Subcutaneous abdominal adipose tissue (tissue), 5 donors: ENCODE data around the gene PAOX.
"Not testable (repeated sequence)": the region's sequence is repeated elsewhere in the genome, so short reads cannot be mapped to it uniquely, and the experiment has no call there.

Experiments
- H3K27ac ChIP-seq: one replicate; pipeline ENCODE4 v1.7.0; 2013; ENCODE audit warnings: low read depth, mild to moderate bottlenecking, inconsistent platforms, low read length, moderate library complexity
- H3K27me3 ChIP-seq, 5 donors: one replicate each; pipeline ENCODE4 v1.7.0; 2013; ENCODE audit warnings: low read length in 5 of 5, inconsistent platforms in 1 of 5; ENCODE audit not compliant: control insufficient read depth in 5 of 5, insufficient read depth in 4 of 5
- H3K36me3 ChIP-seq, 5 donors: one replicate each; pipeline ENCODE4 v1.7.0; 2013; ENCODE audit warnings: low read length in 5 of 5; ENCODE audit not compliant: control insufficient read depth in 5 of 5, insufficient read depth in 5 of 5
- H3K4me1 ChIP-seq, 5 donors: one replicate each; pipeline ENCODE4 v1.7.0; 2013; ENCODE audit warnings: low read length in 5 of 5, mild to moderate bottlenecking in 3 of 5, moderate library complexity in 1 of 5; ENCODE audit not compliant: control insufficient read depth in 5 of 5, insufficient read depth in 5 of 5
- H3K4me3 ChIP-seq, 5 donors: one replicate each; pipeline ENCODE4 v1.7.0; 2013; ENCODE audit warnings: low read length in 5 of 5, low read depth in 1 of 5
- H3K9ac ChIP-seq, 5 donors: one replicate each; pipeline ENCODE4 v1.7.0; 2013; ENCODE audit warnings: low read length in 5 of 5, mild to moderate bottlenecking in 4 of 5, moderate library complexity in 3 of 5
- H3K9me3 ChIP-seq, 5 donors: one replicate each; pipeline ENCODE4 v1.7.0; 2013; ENCODE audit warnings: low read length in 5 of 5; ENCODE audit not compliant: control insufficient read depth in 5 of 5
- donor health status: healthy.
- donor health status: healthy.
- donor health status: healthy.
- donor health status: healthy.
- donor health status: healthy.

The PAOX gene

DNA sequence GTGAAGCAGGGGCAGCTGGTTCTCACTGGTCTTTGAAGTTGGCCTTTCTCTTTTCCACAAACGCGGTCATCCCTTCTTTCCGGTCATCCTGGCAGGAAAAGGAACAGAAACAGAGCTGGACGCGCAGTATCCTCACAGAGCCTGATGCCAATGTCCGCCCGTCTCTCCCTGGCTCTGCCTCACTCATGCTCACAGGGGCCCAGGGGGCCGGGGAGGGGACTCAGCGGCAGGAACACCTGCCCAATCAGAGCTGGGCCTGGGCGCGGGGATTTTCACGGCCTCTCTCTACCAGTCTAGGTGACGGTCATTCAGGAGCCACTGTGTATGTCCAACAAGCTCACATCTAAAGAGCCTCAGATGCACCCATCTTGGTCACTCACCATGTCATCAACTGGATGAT, 16.2 kb upstream of the PAOX start:
- H3K4me3 ChIP-seq = no peak overlapping the region
- H3K9me3 ChIP-seq = peaks cover 0 to 2% (median 0%) of the 10 kb centered on the region in 5 donors
- H3K4me1 ChIP-seq = peaks cover 0 to 24% (median 19%) of the 10 kb centered on the region in 5 donors
- H3K9ac ChIP-seq = no peak overlapping the region
- H3K36me3 ChIP-seq = peaks cover 4 to 54% (median 52%) of the 10 kb centered on the region in 5 donors
- H3K27me3 ChIP-seq = no peaks in the 10 kb centered on the region
- no peak overlapping the region for H3K27ac ChIP-seq

DNA sequence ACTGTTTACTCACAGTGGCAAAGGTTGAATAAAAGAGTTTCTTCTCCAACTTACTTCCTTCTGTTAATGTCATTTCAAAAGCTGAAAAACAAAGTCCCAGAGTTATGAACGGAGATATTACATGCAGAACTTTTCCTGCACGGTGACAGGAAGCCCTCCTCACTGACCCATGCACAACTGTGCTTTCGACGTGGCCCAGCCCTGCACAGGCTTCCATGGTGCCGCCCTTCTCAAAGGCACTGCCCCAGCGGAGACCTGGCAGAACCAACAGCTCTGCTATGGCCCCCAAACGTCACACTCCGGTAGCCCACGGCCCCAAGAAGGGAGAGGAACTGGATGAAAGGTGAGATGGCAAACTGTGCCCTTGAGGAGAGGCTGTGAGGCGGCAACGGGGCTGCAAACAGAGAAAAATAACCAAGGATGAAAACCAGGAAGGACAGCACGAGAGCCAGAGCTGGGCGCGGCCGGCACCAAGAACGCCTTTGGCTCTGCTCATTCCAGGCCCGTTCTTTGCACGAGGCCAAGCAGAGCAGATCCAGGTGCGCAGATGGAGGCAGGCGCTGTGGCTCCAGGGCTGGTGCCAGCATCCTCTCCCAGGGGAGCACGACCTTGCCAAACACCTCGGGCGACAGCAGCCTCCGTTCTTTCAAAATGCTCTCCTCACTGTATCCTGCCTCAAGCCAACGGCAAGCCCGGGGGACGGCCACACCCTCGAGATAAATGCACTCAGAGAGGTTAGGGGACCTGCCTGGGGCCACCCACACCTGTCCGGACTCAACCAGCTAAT, 14.2 kb upstream of the PAOX start:
- peaks cover 0 to 2% (median 0%) of the 10 kb centered on the region in 5 donors for H3K9me3 ChIP-seq
- H3K9ac ChIP-seq = no peak overlapping the region
- H3K27ac ChIP-seq = no peak overlapping the region
- H3K27me3 ChIP-seq = no peaks in the 10 kb centered on the region
- H3K36me3 ChIP-seq = peaks cover 4 to 74% (median 71%) of the 10 kb centered on the region in 5 donors
- peaks cover 0 to 19% (median 6%) of the 10 kb centered on the region in 5 donors for H3K4me1 ChIP-seq
- no peak overlapping the region for H3K4me3 ChIP-seq

DNA sequence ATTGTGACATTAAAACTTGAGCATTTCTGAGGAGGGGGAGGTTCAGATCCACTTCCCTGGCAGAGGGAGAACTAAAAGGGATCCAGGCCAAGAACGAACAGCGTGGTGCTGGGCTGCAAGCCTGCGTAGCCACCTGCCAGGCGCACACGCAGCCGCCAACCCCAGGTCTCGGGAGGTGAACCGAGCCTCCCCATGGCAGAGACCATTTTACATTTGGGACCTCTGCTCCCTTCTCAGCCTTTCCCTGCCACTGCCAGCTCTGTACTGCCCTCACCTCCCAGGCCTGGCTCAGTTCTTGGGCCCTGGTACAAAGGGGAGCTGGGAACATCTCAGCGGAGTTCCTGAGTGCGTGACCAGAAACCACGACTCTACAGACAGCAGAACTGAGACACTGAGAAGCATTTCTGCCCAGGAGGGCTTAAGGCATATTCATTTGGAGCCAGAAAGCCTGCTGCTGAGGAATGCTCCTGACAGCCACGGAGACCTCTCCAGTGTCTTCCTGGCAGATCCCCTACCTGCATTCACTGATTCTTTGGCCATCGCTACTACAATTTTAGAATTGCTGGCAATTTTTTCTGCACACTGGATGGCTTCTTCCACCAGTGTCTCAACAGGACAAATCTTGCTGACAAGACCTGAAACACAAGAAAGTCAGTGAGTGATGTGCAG, 13.5 kb upstream of the PAOX start:
- Histone ChIP-seq H3K9me3 (peaks cover 0 to 2% (median 0%) of the 10 kb centered on the region in 5 donors), H3K36me3 (peaks cover 4 to 81% (median 79%) of the 10 kb centered on the region in 5 donors), H3K4me1 (peaks cover 0 to 19% (median 9%) of the 10 kb centered on the region in 5 donors), H3K27me3 (no peaks in the 10 kb centered on the region), H3K27ac (no peak overlapping the region), H3K4me3 (no peak overlapping the region), H3K9ac (peak overlapping the region in 1 of 5 donors; percentile 12)

DNA sequence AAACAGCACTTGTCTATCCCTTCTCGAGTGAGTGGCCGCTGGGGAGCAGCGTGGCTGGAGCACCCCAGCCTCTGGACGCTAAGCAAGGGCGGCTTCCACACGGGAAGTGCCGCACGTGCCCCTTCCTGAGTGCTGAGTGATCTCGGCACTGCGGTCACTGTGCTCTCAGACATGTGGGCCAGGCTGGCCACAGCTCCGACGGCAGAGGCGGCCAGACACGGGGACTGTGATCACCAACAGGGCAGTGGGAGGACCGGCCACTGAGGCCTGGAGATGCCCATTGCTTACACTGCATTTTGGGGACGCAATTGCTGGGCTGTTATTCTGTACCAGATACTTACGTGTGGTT, 13.0 kb upstream of the PAOX start:
- H3K36me3 ChIP-seq = peaks cover 4 to 84% (median 81%) of the 10 kb centered on the region in 5 donors
- H3K4me1 ChIP-seq = peaks cover 0 to 19% (median 11%) of the 10 kb centered on the region in 5 donors
- H3K4me3 ChIP-seq = no peak overlapping the region
- no peaks in the 10 kb centered on the region for H3K27me3 ChIP-seq
- H3K9ac ChIP-seq = no peak overlapping the region
- no peaks in the 10 kb centered on the region for H3K9me3 ChIP-seq
- no peak overlapping the region for H3K27ac ChIP-seq

GRCh38 chr10:133366751-133367150, 12.3 kb upstream of the PAOX start:
- Histone ChIP-seq H3K9me3 (no peaks in the 10 kb centered on the region), H3K9ac (peak overlapping the region in 1 of 5 donors; percentile 20), H3K4me1 (peaks cover 0 to 24% (median 18%) of the 10 kb centered on the region in 5 donors), H3K4me3 (no peak overlapping the region), H3K36me3 (peaks cover 4 to 84% (median 82%) of the 10 kb centered on the region in 5 donors), H3K27me3 (no peaks in the 10 kb centered on the region), H3K27ac (no peak overlapping the region)

DNA sequence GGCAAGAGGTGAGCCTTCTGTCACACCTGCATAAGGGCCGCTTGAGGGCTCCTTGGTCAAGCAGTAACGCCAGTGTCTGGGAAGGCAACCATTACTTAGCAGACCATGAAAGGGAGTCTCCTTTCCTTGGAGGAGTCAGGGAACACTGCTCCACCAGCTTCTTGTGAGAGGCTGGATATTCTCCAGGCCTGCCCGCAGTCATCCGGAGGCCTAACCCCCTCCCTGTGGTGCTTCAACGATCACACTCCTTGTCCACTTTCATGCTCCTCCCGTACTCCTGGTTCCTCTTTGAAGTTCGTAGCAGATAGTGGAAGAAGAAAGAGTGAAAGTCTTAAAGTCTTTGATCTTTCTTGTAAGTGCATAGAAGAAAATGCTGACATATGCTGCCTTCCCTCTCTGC, 11.6 kb upstream of the PAOX start:
- peaks cover 0 to 31% (median 25%) of the 10 kb centered on the region in 5 donors for H3K4me1 ChIP-seq
- not testable (repeated sequence) for H3K4me3 ChIP-seq, H3K9ac ChIP-seq, H3K9me3 ChIP-seq, H3K27me3 ChIP-seq, H3K27ac ChIP-seq
- peaks cover 4 to 77% (median 75%) of the 10 kb centered on the region in 5 donors for H3K36me3 ChIP-seq

DNA sequence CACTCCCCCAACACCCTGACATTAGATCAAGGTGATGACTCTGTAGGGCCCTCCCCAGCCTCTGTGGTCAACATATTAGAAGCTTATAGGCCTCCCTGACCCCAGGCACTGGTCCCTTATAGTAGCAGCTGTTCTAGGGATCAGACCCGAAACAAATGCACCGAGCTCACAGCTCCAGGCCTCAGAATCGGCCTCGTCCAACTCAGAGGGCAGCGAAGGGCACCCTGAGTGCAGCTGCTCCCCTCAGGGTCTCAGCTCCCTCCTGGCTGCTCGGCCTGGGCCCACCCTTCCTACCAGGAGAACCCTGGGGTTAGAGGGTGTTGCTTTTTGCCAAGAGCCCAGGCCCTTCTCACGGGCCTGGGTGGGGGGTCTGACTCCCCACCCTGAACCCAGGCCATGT, 10.9 kb upstream of the PAOX start:
- peaks cover 4 to 70% (median 68%) of the 10 kb centered on the region in 5 donors for H3K36me3 ChIP-seq
- no peaks in the 10 kb centered on the region for H3K27me3 ChIP-seq
- H3K9ac ChIP-seq = no peak overlapping the region
- peaks cover 0 to 32% (median 26%) of the 10 kb centered on the region in 5 donors for H3K4me1 ChIP-seq
- no peak overlapping the region for H3K4me3 ChIP-seq
- H3K27ac ChIP-seq = no peak overlapping the region
- H3K9me3 ChIP-seq = no peaks in the 10 kb centered on the region

GRCh38 chr10:133370030-133370786, 8.9 kb upstream of the PAOX start:
- Histone ChIP-seq H3K4me1 (peaks cover 0 to 34% (median 25%) of the 10 kb centered on the region in 5 donors), H3K9me3 (no peaks in the 10 kb centered on the region), H3K4me3 (no peak overlapping the region), H3K36me3 (peaks cover 0 to 53% (median 52%) of the 10 kb centered on the region in 5 donors), H3K27me3 (no peaks in the 10 kb centered on the region), H3K9ac (no peak overlapping the region), H3K27ac (no peak overlapping the region)

DNA sequence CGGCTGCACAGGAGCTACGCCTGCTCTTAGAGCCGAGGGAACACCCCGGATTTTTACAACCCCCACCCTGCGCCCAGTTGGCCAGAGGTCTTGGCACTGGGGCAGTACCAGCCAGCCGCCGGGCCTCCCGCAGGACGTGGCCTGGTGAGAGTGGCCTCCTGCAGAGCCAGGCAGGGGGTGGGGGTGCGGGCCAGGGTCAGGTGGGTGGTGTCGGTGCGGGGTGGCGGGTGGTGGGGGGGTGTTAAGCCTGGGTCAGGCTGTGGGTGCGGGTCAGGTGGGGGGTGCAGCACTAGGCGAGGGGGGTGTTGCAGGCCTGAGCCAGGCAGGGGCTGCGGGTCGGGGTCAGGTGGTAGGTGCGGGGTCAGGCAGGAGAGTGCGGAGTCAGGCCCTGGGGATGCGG, 6.6 kb upstream of the PAOX start:
- no peak overlapping the region for H3K27ac ChIP-seq
- H3K4me1 ChIP-seq = peaks cover 0 to 37% (median 19%) of the 10 kb centered on the region in 5 donors
- H3K9ac ChIP-seq = peak overlapping the region in 1 of 5 donors; percentile 26
- H3K4me3 ChIP-seq = peak overlapping the region; percentile 5 to 50 (median 43)
- no peaks in the 10 kb centered on the region for H3K27me3 ChIP-seq
- H3K36me3 ChIP-seq = peaks cover 0 to 34% (median 33%) of the 10 kb centered on the region in 5 donors
- no peaks in the 10 kb centered on the region for H3K9me3 ChIP-seq
